ENCODE measurements around the gene SLC1A6.
"Not testable (repeated sequence)": the region's sequence is repeated elsewhere in the genome, so short reads cannot be mapped to it uniquely, and the experiment has no call there.

The SLC1A6 gene

DNA sequence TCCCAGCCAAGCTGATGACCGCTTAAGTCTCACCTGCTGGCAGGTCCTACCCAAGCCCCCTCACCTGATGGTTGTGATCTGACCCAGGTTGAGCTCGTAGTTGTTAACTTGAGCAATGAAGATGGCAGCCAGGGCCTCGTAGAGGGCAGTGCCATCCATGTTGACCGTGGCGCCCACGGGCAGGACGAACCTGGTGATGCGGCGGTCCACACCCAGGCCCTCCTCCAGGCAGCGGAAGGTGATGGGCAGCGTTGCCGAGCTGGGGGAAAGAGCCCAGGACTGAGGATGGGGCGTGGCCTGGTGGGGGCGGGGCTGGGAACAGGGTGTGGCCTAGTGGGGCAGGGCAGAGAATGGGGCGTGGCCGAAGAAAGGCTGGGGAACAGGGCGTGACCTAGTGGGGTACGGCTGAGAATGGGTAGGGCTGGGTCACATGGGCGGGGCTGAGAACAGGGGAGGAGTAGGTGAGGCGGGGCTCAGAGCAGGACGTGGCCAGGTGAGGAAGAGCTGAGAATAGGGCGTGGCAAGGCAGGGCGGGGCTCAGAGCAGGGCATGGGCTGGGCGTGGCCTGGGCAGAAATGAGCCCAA lies 25.5 kb downstream of the SLC1A6 start:
- DNase-seq, result no peak

DNA sequence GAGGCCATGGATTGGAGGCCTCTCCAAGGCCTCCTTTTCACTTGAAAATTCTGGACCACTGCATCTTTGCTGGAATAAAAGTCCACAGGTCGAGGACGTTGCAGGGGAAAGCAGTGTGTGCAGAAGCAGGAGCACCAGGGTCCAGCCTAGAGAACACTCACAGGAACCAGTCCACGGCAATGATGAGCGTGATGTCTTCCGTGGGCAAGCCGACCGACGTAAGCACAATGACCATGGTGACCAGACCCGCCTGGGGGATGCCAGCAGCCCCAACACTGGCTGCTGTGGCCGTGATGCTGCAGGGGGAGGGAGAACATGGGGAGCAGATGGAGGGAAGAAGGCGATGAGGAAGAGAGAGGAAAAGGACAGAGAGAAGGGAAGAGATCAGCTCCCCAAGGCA lies 26.9 kb downstream of the SLC1A6 start:
- DNase-seq, result no peak

DNA sequence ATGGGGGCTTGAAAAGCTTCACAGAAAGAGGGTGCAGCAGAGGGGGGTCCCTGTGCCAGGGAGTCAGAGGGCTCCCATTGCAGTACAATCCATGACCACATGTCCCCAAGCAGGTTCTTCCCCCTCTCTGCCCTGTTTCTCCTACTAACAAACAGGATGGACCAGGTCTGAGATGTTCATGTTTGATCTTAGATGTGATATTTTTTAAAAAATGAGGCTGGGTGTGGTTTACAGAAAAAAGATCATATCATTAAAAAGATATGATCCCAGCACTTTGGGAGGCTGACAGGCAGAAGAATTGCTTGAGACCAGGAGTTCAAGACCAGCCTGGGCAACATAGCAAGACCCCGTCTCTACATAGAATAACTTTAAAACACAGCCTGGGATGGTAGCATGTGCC lies 29.2 kb downstream of the SLC1A6 start:
- DNase-seq, result no peak

DNA sequence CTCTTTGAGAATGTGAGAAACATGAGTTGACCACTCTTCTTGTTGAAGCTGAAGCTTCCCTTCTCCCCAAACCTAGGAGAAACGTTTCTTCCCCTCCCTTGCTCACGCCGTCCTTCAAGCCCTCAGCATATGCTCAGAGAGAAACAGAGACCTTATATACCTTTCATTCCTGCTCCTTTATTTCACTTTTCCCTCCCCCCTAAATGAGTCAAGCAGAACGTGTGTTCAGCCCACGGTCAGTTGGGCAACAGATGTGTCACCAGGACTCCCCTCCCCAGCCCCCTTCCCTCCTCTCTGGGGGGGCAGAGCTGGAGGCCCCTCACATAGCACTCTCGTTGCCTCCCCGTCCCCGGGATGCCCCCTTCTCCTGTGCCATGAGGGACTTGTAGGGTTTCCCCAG lies 29.8 kb downstream of the SLC1A6 start:
- DNase-seq, result no peak

DNA sequence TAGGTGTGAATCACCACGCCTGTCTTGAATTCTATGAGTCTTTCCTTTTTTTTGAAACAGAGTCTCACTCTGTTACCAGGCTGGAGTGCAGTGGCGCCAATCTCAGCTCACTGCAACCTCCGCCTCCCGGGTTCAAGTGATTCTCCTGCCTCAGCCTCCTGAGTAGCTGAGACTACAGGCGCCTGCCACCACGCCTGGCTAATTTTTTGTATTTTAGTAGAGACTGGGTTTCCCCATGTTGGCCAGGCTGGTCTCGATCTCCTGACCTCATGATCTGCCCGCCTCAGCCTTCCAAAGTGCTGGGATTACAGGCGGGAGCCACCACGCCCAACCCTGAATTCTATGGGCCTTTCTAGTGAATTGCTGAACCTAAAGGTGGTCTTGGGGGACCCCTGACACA lies 30.3 kb downstream of the SLC1A6 start:
- not testable (repeated sequence) for DNase-seq

DNA sequence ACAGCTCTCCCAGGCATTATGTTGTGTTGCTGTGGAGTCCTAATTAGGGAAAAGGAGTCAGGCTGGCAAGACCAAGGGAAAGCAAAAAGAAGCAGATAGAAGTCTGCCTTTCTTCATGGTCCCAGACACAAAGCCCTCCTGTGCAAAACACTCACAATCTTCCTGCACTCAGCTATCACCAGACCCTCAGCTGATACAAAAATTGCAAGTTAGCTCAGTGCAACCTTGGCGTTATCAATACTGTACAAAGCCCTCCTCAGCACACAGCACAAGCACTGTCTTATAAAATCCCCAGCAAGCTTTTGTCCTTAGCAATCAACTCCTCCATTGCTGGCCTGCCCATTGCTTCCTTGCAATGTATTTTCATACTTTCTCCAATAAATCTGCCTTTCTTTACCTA lies 35.2 kb downstream of the SLC1A6 start:
- DNase-seq, result no peak

DNA sequence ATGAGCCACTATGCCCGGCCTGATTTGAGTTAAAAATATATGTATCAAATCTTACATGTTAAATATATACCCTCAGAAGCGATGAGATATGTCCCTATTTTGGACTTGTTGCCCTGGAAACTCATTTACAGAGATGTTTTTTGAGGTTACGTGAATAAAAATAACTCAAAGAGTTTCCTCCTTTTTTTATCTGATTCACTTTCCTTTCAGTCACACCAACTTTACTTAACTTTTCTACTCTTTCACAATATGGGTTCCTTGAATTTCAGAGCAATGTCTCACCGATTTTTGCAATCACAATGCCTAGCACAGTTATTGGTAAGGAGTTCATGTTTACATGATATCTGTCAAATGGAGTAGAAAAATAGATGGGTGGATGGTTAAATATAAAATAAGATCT lies 36.1 kb downstream of the SLC1A6 start:
- DNase-seq, result no peak

DNA sequence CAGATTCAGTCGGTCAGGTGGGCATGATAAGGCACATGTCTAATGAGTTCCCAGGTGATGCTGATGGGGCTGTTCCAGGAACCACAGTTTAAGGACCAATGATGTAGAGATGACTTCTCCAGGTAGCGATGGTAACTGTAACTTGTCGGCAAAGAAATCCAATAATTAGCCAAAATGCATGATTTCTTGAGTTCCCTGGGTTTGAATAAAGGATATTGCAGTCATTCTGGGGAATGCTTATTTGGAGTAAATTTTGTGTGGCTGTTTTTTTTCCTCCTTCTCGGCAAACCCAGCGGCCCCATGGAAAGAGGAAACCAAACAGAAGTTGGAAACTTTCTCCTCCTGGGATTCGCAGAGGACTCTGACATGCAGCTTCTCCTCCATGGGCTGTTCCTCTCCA lies 38.5 kb downstream of the SLC1A6 start, which contains the start of gene OR7C2:
TSS of gene OR7C2 (plus strand) at position 301 of the 400 bp plus-strand sequence. CDS start at position 301, 0 bp downstream.
- no peak for DNase-seq

DNA sequence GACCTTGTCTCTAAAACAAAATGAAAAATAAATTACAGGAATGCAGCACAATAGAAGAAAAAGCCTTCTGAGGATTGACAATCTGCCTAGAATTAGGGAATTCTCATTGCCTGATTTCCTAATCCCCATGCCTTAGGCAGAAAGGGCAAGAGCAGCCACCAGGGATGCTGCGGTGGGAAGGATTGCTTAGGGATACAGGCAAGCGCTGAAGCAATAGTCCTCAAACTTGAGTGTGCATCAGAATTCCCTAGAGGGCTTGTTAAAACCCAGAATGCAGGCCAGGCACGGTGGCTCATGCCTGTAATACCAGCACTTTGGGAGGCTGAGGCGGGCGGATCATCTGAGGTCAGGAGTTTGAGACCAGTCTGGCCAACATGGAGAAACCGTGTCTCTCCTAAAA lies 39.4 kb downstream of the SLC1A6 start:
- DNase-seq, result no peak

DNA sequence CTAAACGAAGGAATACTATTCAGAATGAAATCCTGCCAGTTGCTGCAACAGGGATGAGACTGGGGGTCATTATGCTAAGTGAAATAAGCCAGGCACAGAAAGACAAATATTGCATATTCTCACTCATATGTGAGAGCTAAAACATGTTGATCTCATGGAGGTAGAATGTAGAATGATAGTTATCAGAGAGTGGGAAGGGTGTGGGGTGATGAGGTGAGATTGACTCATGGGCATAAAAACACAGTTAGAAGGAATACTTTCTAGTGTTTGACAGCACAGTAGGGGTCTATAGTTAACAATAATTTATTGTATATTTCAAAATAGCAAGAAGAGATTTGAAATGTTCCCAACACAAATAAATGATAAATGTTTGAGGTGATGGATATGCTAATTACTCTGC lies 46.2 kb downstream of the SLC1A6 start:
- no peak for DNase-seq

DNA sequence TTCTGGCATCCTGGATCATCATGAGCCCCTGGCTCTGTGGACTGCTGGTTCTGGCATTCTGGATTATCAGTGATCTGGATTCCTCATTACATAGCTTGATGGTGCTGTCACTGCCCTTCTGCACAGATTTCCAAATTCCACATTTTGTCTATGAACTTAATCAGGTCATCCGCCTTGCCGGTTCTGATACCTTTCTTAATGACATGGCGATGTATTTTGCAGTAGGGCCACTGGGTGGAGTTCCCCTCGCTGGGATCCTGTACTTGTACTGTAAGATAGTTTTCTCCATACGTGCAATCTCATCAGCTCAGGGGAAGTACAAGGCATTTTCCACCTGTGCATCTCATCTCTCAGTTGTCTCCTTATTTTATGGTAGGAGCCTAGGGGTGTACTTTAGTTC lies 62.8 kb downstream of the SLC1A6 start:
- DNase-seq, result no peak

DNA sequence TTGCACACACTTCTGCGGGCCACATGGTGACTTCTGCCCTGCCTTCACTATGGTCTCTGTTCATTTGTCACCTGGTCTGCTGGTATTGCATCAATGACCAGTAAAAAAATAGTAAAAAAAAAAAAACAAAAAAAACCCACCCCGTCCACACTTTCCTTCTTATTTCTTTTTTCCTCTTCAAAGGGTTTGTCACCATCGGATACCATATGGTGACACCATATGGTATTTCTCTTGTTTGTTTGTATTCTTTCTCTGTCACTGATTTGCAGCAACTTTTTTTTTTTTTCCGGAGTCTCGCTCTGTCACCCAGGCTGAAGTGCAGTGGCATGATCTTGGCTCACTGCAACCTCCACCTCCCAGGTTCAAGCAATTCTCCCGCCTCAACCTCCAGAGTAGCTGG lies 64.5 kb downstream of the SLC1A6 start:
- DNase-seq, result no peak

DNA sequence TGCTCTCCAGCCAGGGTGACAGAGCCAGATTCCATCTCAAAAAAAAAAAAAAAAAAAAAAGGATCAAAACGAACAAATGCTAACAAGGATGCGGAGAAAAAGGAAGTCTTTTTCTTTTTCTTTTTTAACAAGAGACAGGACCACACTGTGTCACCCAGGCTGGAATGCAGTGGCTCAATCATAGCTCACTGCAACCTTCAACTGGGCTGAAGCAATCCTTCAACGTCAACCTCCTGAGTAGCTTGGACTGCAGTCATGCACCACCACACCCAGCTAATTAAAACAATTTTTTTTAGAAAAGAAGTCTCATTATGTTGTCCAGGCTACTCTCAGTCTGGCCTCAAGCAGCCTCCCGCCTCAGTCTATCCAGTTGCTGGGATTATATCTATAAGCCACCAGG lies 73.0 kb downstream of the SLC1A6 start:
- no peak for DNase-seq

DNA sequence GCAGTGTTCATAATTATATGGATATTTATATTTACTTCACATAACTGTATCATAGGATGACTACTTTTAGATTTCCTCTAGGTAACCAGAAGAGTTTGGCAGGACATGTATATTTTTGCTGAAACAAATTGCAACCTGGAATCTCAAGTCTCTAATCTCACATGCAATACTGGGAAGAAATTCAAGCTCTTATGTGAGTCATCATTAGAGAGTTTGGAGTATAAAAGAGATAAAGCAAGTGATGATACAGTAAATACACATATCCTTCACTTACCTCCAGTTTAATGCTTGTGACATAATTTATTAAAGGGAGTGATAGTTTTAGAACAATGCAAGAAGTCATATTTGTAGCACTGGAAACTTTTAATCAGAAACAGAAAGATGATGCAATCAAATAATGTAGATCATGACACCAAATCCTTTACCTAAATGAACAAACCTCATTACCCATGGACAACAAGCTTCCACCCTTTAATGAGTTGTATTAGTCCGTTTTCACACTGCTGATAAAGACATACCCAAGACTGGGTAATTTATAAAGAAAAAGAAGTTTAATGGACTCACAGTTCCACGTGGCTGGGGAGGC lies 77.9 kb downstream of the SLC1A6 start:
- no peak for DNase-seq
